ENCODE results near the gene CCDC24. TPM values are rescaled to one million over a fixed set of nuclear protein-coding genes. Genes with fewer than 3 reads are reported as not detected.

CCDC24 gene
- total RNA-seq, 1 experiment from 2014 or later: 11.8 TPM

DNA sequence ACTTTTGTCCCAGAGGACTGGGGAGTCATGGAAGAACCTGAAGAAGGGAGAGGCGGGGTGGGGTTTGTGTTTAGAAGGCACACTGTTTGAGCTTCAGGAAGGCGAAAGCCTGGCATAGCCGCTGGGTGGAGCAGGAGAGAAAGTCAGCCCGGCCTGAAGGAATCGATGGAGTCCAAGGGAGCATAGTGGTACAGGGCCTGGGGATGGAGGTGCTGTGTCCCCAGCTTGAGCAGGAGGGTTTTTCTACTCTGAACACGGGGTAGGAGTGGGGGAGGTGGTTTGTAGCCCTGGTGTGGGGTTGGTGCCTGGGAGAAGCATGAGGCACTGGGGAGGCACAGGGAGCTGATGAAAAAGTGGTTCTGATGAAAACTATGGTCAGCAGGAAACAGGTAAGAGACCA is 4.7 kb upstream of the CCDC24 start:
- Histone ChIP-seq H2BK20ac (ENCODE audit: low read depth, low read length, poor library complexity, severe bottlenecking) (no peak overlapping the region), H3K14ac (ENCODE audit: insufficient read depth, low read length) (no peak overlapping the region), H2BK15ac (ENCODE audit: low read depth, low read length) (no peak overlapping the region), H4K5ac (ENCODE audit: insufficient read length, low read depth, low read length) (no peak overlapping the region), H2AK5ac (ENCODE audit: insufficient read length, low read length) (no peak overlapping the region), H3K27me3 (ENCODE audit: insufficient read depth, low read length) (no peaks in the 10 kb centered on the region), H4K91ac (ENCODE audit: insufficient read length, low read depth, low read length) (no peak overlapping the region), H3K79me2 (ENCODE audit: insufficient read depth, low read length) (no peaks in the 10 kb centered on the region; the same call in 1 of the 2 replicates), H3K4ac (ENCODE audit: low read depth, low read length) (no peak overlapping the region), H2BK120ac (ENCODE audit: low read depth, low read length, poor library complexity, severe bottlenecking) (no peak overlapping the region), H3K9ac (ENCODE audit: extremely low read depth, insufficient read length, low read length) (no peak overlapping the region), H3K79me1 (ENCODE audit: insufficient read depth, low read depth, low read length, poor library complexity, severe bottlenecking) (no peaks in the 10 kb centered on the region), H3K23me2 (ENCODE audit: insufficient read length, low read depth, low read length, poor library complexity, severe bottlenecking) (peaks cover 8% of the 10 kb centered on the region), H3K4me1 (ENCODE audit: insufficient read depth, low read length) (no peaks in the 10 kb centered on the region), H4K8ac (replicated peaks; ENCODE audit: insufficient read length, low read depth, low read length) (no peak overlapping the region), H3K27ac (ENCODE audit: insufficient read length, low read depth, low read length) (no peak overlapping the region), H3K56ac (ENCODE audit: insufficient read length, low read depth, low read length) (no peak overlapping the region), H3K18ac (ENCODE audit: insufficient read length, low read depth, low read length) (no peak overlapping the region), H3K23ac (ENCODE audit: insufficient read length, low read depth, low read length) (no peak overlapping the region), H2BK12ac (ENCODE audit: insufficient read length, low read depth, low read length) (no peak overlapping the region), H2AFZ (ENCODE audit: low read length) (no peak overlapping the region), H3K9me3 (ENCODE audit: control insufficient read depth, low read depth, low read length) (no peaks in the 10 kb centered on the region), H4K20me1 (ENCODE audit: control insufficient read depth, insufficient read depth, insufficient read length) (no peaks in the 10 kb centered on the region), H3T11ph (ENCODE audit: low read length) (no peak overlapping the region), H3K4me2 (ENCODE audit: insufficient read depth, insufficient read length, low read length) (no peak overlapping the region), H2BK5ac (ENCODE audit: insufficient read length, low read length) (no peak overlapping the region)
- H3K27ac Mint-ChIP-seq: no peak overlapping the region
- H3K4me1 Mint-ChIP-seq: peaks cover 6 to 7% of the 10 kb centered on the region in 2 experiments
- no peak overlapping the region for H3K4me3 Mint-ChIP-seq
- peaks cover 15 to 49% (median 40%) of the 10 kb centered on the region in 3 experiments; a peak in 6 of 7 replicates for H3K36me3 Mint-ChIP-seq (ENCODE audit: insufficient read depth in 1 of 3, low read depth in 3 of 3)
- no CpG with 5 or more reads among the region's 6 CpGs for WGBS (ENCODE audit: extremely low coverage, insufficient read length, low lambda C conversion rate)
- DNase-seq: no peak
- no peaks in the 10 kb centered on the region for H3K9me3 Mint-ChIP-seq
- TF ChIP-seq, protein P1, sequence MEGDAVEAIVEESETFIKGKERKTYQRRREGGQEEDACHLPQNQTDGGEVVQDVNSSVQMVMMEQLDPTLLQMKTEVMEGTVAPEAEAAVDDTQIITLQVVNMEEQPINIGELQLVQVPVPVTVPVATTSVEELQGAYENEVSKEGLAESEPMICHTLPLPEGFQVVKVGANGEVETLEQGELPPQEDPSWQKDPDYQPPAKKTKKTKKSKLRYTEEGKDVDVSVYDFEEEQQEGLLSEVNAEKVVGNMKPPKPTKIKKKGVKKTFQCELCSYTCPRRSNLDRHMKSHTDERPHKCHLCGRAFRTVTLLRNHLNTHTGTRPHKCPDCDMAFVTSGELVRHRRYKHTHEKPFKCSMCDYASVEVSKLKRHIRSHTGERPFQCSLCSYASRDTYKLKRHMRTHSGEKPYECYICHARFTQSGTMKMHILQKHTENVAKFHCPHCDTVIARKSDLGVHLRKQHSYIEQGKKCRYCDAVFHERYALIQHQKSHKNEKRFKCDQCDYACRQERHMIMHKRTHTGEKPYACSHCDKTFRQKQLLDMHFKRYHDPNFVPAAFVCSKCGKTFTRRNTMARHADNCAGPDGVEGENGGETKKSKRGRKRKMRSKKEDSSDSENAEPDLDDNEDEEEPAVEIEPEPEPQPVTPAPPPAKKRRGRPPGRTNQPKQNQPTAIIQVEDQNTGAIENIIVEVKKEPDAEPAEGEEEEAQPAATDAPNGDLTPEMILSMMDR (conservative IDR thresholded peaks at IDR 0.05): no peak
- H3K27me3 Mint-ChIP-seq (ENCODE audit: low read depth): peaks cover 3% of the 10 kb centered on the region

All from H9 (cell line).